Heart right ventricle (tissue), 16 donors: ENCODE data around the gene UQCR10. TPM values are rescaled to one million over a fixed set of nuclear protein-coding genes. Genes with fewer than 3 reads are reported as not detected.

ENCODE experiments used
- ATAC-seq, 8 donors: fragments of 200-7000 bp; cut with Tn5 transposase; one replicate each; pipeline ENCODE4 v1.9.1; 2020; ENCODE audit warnings: mild to moderate bottlenecking in 8 of 8, moderate library complexity in 8 of 8, moderate number of reproducible peaks in 1 of 8
- DNase-seq, 2 donors: peaks; one replicate each; pipeline ENCODE4 v3.0.0-alpha.2; 2020
- H3K27ac ChIP-seq, 10 donors: fragments of 200-600 bp; sonication (generic) in 2 of 10; one replicate each; pipeline versions ENCODE4 v1.5.0 to v1.8.0; 2020 to 2022; ENCODE audit warnings: mild to moderate bottlenecking in 3 of 10
- H3K27me3 ChIP-seq, 7 donors: fragments of 200-600 bp; one replicate each; pipeline ENCODE4 v1.8.0; 2021 to 2022; ENCODE audit warnings: mild to moderate bottlenecking in 2 of 7
- H3K36me3 ChIP-seq, 9 donors: fragments of 200-600 bp; sonication (generic) in 1 of 9; one replicate each; pipeline versions ENCODE4 v1.5.0 to v1.8.0; 2020 to 2022; ENCODE audit warnings: mild to moderate bottlenecking in 2 of 9
- H3K4me1 ChIP-seq, 9 donors: fragments of 200-600 bp; sonication (generic) in 1 of 9; one replicate each; pipeline versions ENCODE4 v1.5.0 to v1.8.0; 2020 to 2022; ENCODE audit warnings: mild to moderate bottlenecking in 4 of 9
- H3K4me3 ChIP-seq, 10 donors: fragments of 200-600 bp; sonication (generic) in 2 of 10; one replicate each; pipeline versions ENCODE4 v1.5.0 to v1.8.0; 2020 to 2022; ENCODE audit warnings: mild to moderate bottlenecking in 7 of 10, moderate library complexity in 2 of 10
- H3K9me3 ChIP-seq, 11 donors: fragments of 200-600 bp in 10 of 11; sonication (generic) in 2 of 11; one replicate each; pipeline versions ENCODE4 v1.5.0 to v1.8.0; 2013 to 2022; ENCODE audit warnings: mild to moderate bottlenecking in 2 of 11, control low read depth in 1 of 11, moderate library complexity in 1 of 11
- CTCF ChIP-seq, 9 donors: fragments of 200-600 bp; sonication (generic) in 2 of 9; IDR thresholded peaks; one replicate each; pipeline versions ENCODE4 v1.5.0 to v1.8.0; 2021 to 2022; ENCODE audit warnings: antibody characterized with exemption in 9 of 9, mild to moderate bottlenecking in 5 of 9, moderate library complexity in 1 of 9
- WGBS, 2 donors: extraction: QIAGEN DNeasy Blood & Tissue Kit; methylation state at CpG; one replicate each; pipeline ENCODE4 v1.1.7; 2013; ENCODE audit warnings: inconsistent platforms in 1 of 2; 5-methylcytosine and 5-hydroxymethylcytosine counted together
- intact Hi-C, 10 donors: fragments of 100-400 bp; cut with DNase I; formaldehyde crosslinking; loops; one replicate each; pipeline versions ENCODE4 v1.11.1 to v1.14.2; 2022
- polyA plus RNA-seq, 2 donors: library from polyadenylated mRNA; stranded (reverse); fragments of 200-250 nt; gene quantifications; one replicate each; pipeline ENCODE4 v1.2.3, GENCODE V29; 2013
- total RNA-seq, 10 donors: library from RNA; stranded (reverse); fragmentation: NEBNext Ultra II Directional in 3 of 10; extraction: Animal tissue kit (Norgen Biotek cat#: 25700) in 3 of 10; gene quantifications; one replicate each; pipeline versions ENCODE4 v1.2.1 to v1.2.4, GENCODE V29; 2021 to 2023
- donor health status: Arrhythmogenic right ventricular cardiomyopathy.
- donor health status: ischemic (EF 13 %, LVEDD 7.1; RV severe dilation, severe dysfunction).
- donor health status: healthy with polysubstance abuse.
- donor health status: DM: no; HTN: yes; CAD: no.
- donor health status: DM: no; HTN: no; CAD: no.
- donor health status: ischemic (EF 25% LVEDD 6.9; RV normal size, moderate dysfunction).
- donor health status: ischemic (EF 25% LVEDD 5.7; RV mildly dilated, moderate dysfunction).
- donor health status: healthy.
- donor health status: DM: yes; HTN: yes; CAD: no.
- donor health status: Ischemic cardiomyopathy.
- donor health status: ischemic (EF 35%, LVEDD 5.7; RV mildly dilated, moderate dysfunction).
- donor health status: nonischemic (EF 11% LVEDD 7.7; RV severe dilation, severe dysfunction).
- donor health status: DM: yes; HTN: yes; CAD: no.
- donor health status: PGD.
- donor health status: ischemic (EF 29% LVEDD 5.4; RV normal size, mild dysfunction).
- donor health status: nonischemic (EF 23%, LVEDD 6.1; RV moderate dilation, normal function).

Gene UQCR10
- total and polyA plus RNA-seq, 12 donors: 296 to 963 (median 367) TPM

DNA sequence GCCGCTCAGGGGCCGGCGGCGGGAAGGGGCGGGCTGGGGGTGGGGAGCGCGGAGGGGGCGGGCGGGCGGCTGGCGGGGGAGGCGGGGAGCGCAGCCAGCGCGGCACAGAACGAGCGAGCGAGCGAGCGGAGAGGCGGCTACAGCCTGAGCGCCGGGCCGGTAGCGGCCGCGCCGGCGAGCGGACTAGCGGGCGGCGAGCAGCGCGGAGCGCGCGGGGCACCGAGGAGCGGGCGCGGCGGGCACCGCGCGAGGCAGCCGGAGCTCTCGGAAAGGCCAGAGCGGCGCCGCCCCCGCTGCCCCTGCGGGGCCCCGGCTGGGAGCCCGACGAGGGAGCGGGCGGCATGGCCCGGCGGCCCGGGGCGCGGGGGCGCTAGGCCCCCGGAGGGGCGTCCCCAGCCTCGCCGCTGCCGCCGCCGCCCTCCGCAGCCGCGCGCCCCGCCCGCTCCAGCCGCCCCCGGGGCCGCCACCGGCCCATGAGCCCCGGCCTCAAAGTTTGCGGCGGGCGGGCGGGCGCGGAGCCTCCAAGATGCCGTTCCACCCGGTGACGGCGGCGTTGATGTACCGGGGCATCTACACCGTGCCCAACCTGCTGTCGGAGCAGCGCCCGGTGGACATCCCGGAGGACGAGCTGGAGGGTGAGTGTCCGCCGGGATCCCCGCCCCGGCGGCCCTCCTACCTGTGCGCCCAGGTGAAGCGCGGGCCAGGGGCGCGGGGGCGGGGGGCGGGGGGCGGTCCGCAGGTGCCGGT lies 47.1 kb upstream of the UQCR10 start, which contains the start of gene CABP7:
Gene CABP7 (plus strand): TSS at position 105 of the 747 bp plus-strand sequence. CDS start 422 bp downstream, at position 527.
- no peaks in the 10 kb centered on the region for H3K36me3 ChIP-seq
- peaks cover 0 to 3% (median 0%) of the 10 kb centered on the region in 9 donors for H3K4me1 ChIP-seq
- no peak for TF ChIP-seq CTCF (IDR thresholded peaks at IDR 0.05)
- no peak for ATAC-seq
- no peak for DNase-seq
- WGBS, 2 donors: 1 to 2% methylated on average over 32 to 111 of the region's 115 CpGs
- intact Hi-C loops: loop anchor here in 1 of 10 donors (10.0 kb wide), 1 partner anchor 285 kb away; no protein-coding TSS in a partner anchor
- no peaks in the 10 kb centered on the region for H3K9me3 ChIP-seq
- no peak within 1 kb of the TSS for H3K27ac ChIP-seq
- H3K4me3 ChIP-seq: no peak within 1 kb of the TSS
- H3K27me3 ChIP-seq: peaks cover 11 to 75% (median 57%) of the 10 kb centered on the region in 7 donors

DNA sequence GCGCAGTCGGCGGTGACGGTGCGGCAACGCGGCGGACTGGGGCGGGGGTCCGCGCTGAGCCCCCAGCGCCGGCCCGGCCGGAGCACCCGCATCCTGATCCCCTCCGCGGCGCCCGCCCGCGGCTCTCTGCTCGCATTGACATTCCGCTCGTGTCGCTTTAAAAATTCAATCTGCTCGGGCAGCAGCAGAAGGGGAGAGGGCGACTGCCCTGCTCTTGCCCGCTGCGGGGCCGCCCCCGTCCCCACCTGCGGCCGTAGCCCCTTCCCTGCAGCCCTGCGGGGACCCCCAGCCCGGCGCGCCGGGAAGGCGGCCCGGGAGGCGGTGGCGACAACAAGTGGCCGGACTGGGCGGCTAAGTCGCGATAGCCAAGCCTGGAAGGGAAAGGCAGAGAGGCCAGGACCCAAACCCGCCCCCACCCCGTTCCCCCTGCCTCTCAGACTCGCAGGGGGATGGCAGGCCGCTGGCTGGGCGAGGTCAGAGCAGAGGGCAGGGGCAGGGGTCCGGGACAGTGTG lies 46.3 kb upstream of the UQCR10 start:
- Histone ChIP-seq H3K4me1 (peaks cover 0 to 3% (median 0%) of the 10 kb centered on the region in 9 donors), H3K4me3 (no peak overlapping the region), H3K36me3 (no peaks in the 10 kb centered on the region), H3K27ac (no peak overlapping the region), H3K9me3 (no peaks in the 10 kb centered on the region), H3K27me3 (peaks cover 11 to 72% (median 56%) of the 10 kb centered on the region in 7 donors)
- intact Hi-C loops: no loop called here
- ATAC-seq: no peak
- no peak for TF ChIP-seq CTCF (IDR thresholded peaks at IDR 0.05)
- WGBS, 2 donors: 2 to 3% methylated on average over 35 to 53 of the region's 53 CpGs
- DNase-seq: no peak

- no peak for TF ChIP-seq CTCF (IDR thresholded peaks at IDR 0.05)
- no peak overlapping the region for H3K4me3 ChIP-seq
- no peak overlapping the region for H3K27ac ChIP-seq
- H3K9me3 ChIP-seq: no peaks in the 10 kb centered on the region
- no peak for DNase-seq
- intact Hi-C loops: no loop called here
- H3K4me1 ChIP-seq: peaks cover 0 to 3% (median 0%) of the 10 kb centered on the region in 9 donors
- H3K27me3 ChIP-seq: peaks cover 11 to 75% (median 55%) of the 10 kb centered on the region in 7 donors
- WGBS, 2 donors: 68 to 80% methylated on average over 7 of the region's 7 CpGs
- ATAC-seq: no peak
- no peaks in the 10 kb centered on the region for H3K36me3 ChIP-seq
Measured at GRCh38 chr22:29722151-29722550, 45.0 kb upstream of the UQCR10 start.

- no peak overlapping the region for H3K27ac ChIP-seq
- 61 to 75% methylated on average over 15 to 16 of the region's 16 CpGs for WGBS, 2 donors
- no peaks in the 10 kb centered on the region for H3K36me3 ChIP-seq
- ATAC-seq (no peak), DNase-seq (no peak)
- peaks cover 11 to 75% (median 55%) of the 10 kb centered on the region in 7 donors for H3K27me3 ChIP-seq
- TF ChIP-seq CTCF (IDR thresholded peaks at IDR 0.05): no peak
- no peak overlapping the region for H3K4me3 ChIP-seq
- peaks cover 0 to 3% (median 0%) of the 10 kb centered on the region in 9 donors for H3K4me1 ChIP-seq
- H3K9me3 ChIP-seq: no peaks in the 10 kb centered on the region
- intact Hi-C loops: no loop called here
Measured at GRCh38 chr22:29722587-29722986, 44.6 kb upstream of the UQCR10 start.
